GM23248 (cell line): Measurements from ENCODE around the gene CHRND. TPM values are rescaled to one million over a fixed set of nuclear protein-coding genes. Genes with fewer than 3 reads are reported as not detected.

ENCODE experiments used
- DNase-seq: peaks from one replicate; pipeline ENCODE4 v3.0.0-alpha.2; 2015
- H2AFZ ChIP-seq: fragments of 200-600 bp; sonication (generic); 2 replicates; pipeline ENCODE4 v1.6.1; 2016; ENCODE audit warnings: antibody characterized with exemption
- H3F3A ChIP-seq: fragments of 200-600 bp; sonication (generic); 2 replicates; pipeline ENCODE4 v1.6.1; 2016; ENCODE audit warnings: mild to moderate bottlenecking, antibody characterized with exemption, mixed run types; ENCODE audit not compliant: insufficient read depth
- H3K27ac ChIP-seq: fragments of 200-600 bp; sonication (generic); 2 replicates; pipeline ENCODE4 v1.5.1; 2016; ENCODE audit warnings: mild to moderate bottlenecking
- H3K27me3 ChIP-seq: fragments of 200-600 bp; sonication (generic); replicated peaks from 2 replicates; pipeline ENCODE4 v1.6.1; 2016; ENCODE audit warnings: mild to moderate bottlenecking; ENCODE audit not compliant: insufficient read depth
- H3K36me3 ChIP-seq: fragments of 200-600 bp; sonication (generic); 2 replicates; pipeline ENCODE4 v1.6.1; 2016; ENCODE audit warnings: low read depth, mild to moderate bottlenecking
- H3K4me1 ChIP-seq: fragments of 200-600 bp; sonication (generic); 2 replicates; pipeline ENCODE4 v1.6.1; 2016; ENCODE audit warnings: mild to moderate bottlenecking; ENCODE audit not compliant: insufficient read depth
- H3K4me2 ChIP-seq: fragments of 200-600 bp; sonication (generic); one replicate; pipeline ENCODE4 v1.6.1; 2016; ENCODE audit warnings: mild to moderate bottlenecking; ENCODE audit not compliant: unreplicated experiment
- H3K4me3 ChIP-seq: fragments of 200-600 bp; sonication (generic); 2 replicates; pipeline ENCODE4 v1.5.1; 2016; ENCODE audit warnings: mild to moderate bottlenecking
- H3K79me2 ChIP-seq: fragments of 200-600 bp; sonication (generic); 2 replicates; pipeline ENCODE4 v1.6.1; 2016; ENCODE audit warnings: mild to moderate bottlenecking; ENCODE audit not compliant: insufficient read depth
- H3K9ac ChIP-seq: fragments of 200-600 bp; sonication (generic); 2 replicates; pipeline ENCODE4 v1.6.1; 2016; ENCODE audit warnings: mild to moderate bottlenecking
- H3K9me2 ChIP-seq: fragments of 200-600 bp; sonication (generic); 2 replicates; pipeline ENCODE4 v1.6.1; 2016; ENCODE audit warnings: mixed run types, mild to moderate bottlenecking, moderate library complexity; ENCODE audit not compliant: insufficient read depth
- H3K9me3 ChIP-seq: fragments of 200-600 bp; sonication (generic); one replicate; pipeline ENCODE4 v1.6.1; 2017; ENCODE audit warnings: low read depth
- H4K20me1 ChIP-seq: fragments of 200-600 bp; sonication (generic); 2 replicates; pipeline ENCODE4 v1.6.0; 2016; ENCODE audit not compliant: insufficient read depth
- EZH2 ChIP-seq: fragments of 200-600 bp; sonication (generic); IDR thresholded peaks from 2 replicates; pipeline ENCODE4 v1.6.1; 2018; ENCODE audit warnings: antibody characterized with exemption, mild to moderate bottlenecking; ENCODE audit not compliant: insufficient read depth, poor library complexity, severe bottlenecking
- EZH2phosphoT487 ChIP-seq: fragments of 200-600 bp; sonication (generic); IDR thresholded peaks from 2 replicates; pipeline ENCODE4 v1.6.1; 2018; ENCODE audit warnings: antibody characterized with exemption, moderate library complexity, mild to moderate bottlenecking, low read depth; ENCODE audit not compliant: insufficient read depth
- WGBS, 2 experiments: methylation state at CpG; one replicate each; pipeline ENCODE4 v1.1.6; 2015 to 2017; ENCODE audit warnings: low lambda C conversion rate in 2 of 2, low coverage in 1 of 2; ENCODE audit errors: missing lambda C conversion rate in 2 of 2; 5-methylcytosine and 5-hydroxymethylcytosine counted together
- in situ Hi-C: fragments of 300-500 bp; cut with MboI; formaldehyde crosslinking; loops from 2 replicates; pipeline ENCODE4 v1.15.0; 2020
- polyA plus RNA-seq: library from polyadenylated mRNA; unstranded; fragments of >200 nt; fragmentation: Nextera tagmentation; extraction: Ambion mirVana; gene quantifications from 2 replicates; pipeline ENCODE4 v1.2.1, GENCODE V29; 2016
- total RNA-seq: library from RNA; depleted of rRNA; stranded (reverse); fragments of >200 nt; shearing (Covaris generic); gene quantifications from 2 replicates; pipeline ENCODE4 v1.2.3, GENCODE V29; 2014

Gene CHRND
- total and polyA plus RNA-seq, 2 experiments from 2014 or later: not detected

DNA sequence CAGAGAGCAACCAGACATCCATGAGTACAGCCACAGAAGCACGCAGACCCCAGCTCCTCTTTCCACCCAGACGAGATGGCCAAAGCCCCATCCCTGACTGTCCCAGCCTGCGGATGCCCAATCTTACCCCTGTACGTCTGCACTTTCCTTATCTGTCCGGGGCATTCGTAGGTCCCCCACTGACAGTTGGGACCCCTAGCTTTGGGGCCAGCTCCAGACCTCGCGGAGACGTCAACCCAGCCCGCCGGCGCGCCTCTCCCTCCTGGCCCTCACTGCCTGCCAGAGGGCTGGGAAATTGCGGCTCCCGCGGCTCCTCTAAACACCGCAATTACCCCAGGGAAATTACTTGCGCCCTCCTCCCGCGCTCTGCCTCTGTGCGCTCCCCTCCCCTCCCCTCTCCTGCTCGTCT lies 40.6 kb upstream of the CHRND start:
- in situ Hi-C loops: no loop called here
- no peak overlapping the region for H3K4me2 ChIP-seq
- no peaks in the 10 kb centered on the region for H3K79me2 ChIP-seq
- H3K4me3 ChIP-seq: no peak overlapping the region
- peaks cover 37% of the 10 kb centered on the region for H3K27me3 ChIP-seq
- no peak overlapping the region for H3K9ac ChIP-seq
- no peak overlapping the region for H3K27ac ChIP-seq
- no peaks in the 10 kb centered on the region for H3K4me1 ChIP-seq
- H3F3A ChIP-seq: no peaks in the 10 kb centered on the region
- no peak overlapping the region for H2AFZ ChIP-seq
- WGBS, 2 experiments: 6 to 7% methylated on average over 13 to 22 of the region's 22 CpGs
- TF ChIP-seq EZH2phosphoT487: no peak
- TF ChIP-seq EZH2: peak; percentile 67
- H3K9me2 ChIP-seq: no peaks in the 10 kb centered on the region
- no peaks in the 10 kb centered on the region for H3K9me3 ChIP-seq
- no peak for DNase-seq
- H3K36me3 ChIP-seq: no peaks in the 10 kb centered on the region
- no peaks in the 10 kb centered on the region for H4K20me1 ChIP-seq

DNA sequence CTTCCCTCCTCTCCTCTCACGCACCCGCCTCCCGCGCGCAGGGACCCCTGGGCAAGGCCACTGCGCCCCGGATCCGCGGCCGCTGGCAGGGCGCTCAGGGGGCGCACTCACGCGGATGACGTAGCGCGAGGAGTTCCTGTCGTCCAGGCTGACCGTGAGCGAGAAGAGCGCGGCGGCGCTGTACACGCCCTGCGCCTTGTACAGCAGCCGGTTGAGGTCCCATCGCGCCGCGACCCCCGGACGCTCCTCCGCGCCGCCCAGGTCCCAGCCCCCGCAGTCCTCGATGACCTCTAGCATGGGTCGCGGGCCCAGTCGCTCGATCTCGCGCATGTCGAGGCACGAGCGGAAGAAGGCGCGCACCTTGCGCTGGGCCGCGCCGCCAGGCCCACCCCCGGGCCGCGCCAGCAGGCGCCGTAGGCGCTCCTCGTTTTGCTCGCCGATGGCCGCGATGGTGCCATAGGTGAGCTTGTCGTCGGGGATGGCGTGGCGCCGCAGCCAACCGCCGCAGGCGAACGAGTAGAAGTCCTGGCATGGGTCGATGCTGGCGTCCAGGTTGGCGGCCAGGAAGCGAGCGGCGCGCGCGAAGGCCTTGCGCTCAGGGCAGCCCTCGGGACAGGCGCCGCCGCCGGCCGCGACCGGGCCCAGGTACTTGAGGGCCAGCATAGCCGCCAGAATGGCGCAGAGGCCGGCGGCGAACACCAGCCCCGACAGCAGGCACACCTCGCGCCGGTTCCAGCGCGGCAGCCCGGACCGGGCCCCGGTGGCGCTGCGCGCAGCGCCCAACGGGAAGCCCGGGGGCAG lies 40.0 kb upstream of the CHRND start:
- Histone ChIP-seq H3K27me3 (peaks cover 37% of the 10 kb centered on the region), H3F3A (no peaks in the 10 kb centered on the region), H3K79me2 (no peaks in the 10 kb centered on the region), H4K20me1 (no peaks in the 10 kb centered on the region), H3K36me3 (no peaks in the 10 kb centered on the region), H3K9me3 (no peaks in the 10 kb centered on the region), H3K9ac (no peak overlapping the region), H3K9me2 (no peaks in the 10 kb centered on the region), H2AFZ (no peak overlapping the region), H3K4me1 (no peaks in the 10 kb centered on the region), H3K27ac (no peak overlapping the region), H3K4me2 (no peak overlapping the region), H3K4me3 (no peak overlapping the region)
- no peak for DNase-seq
- in situ Hi-C loops: no loop called here
- TF ChIP-seq EZH2phosphoT487 (no peak), EZH2 (peak; percentile 52)
- 5% methylated on average over 90 to 94 of the region's 111 CpGs for WGBS, 2 experiments

DNA sequence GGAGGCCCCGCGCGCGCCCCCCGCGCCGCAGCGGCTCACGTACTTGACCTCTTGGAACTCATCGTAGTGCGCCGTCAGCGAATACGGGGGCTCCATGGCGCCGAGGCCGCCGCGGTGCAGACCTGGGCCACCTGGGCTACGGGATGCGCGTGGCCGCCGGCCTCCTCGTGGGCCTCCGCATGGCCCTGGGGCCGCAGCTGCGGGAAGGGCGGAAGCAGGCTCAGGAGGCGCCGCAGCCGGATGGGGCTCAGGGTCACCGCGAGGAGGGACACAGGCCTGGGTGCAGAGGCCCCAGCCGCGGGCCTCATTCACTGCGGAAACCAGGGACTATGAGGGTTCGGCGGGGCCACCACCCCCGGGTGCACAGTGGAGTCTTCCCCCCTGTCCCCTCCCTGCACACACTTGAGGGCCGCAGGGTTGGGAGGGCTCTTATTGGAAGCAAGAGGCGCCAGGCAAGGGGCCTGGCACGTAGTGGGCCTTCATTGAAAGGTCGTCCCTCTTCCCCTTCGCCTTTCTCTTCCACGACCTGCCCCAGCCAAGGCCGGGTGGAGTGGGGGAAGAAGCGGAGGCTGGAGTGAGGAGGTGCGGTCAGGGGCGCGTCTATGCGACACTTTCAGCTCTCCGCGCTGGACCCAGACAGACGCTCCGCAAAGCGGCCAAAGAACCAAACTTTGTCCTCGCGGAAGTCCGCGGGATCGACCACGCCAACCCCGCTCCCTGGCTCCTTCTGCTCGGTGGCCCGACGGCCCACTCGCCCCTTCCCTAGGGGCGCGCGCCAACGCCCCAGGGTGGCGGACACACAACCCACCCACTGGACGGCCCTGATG lies 39.2 kb upstream of the CHRND start:
- no peaks in the 10 kb centered on the region for H3F3A ChIP-seq

DNA sequence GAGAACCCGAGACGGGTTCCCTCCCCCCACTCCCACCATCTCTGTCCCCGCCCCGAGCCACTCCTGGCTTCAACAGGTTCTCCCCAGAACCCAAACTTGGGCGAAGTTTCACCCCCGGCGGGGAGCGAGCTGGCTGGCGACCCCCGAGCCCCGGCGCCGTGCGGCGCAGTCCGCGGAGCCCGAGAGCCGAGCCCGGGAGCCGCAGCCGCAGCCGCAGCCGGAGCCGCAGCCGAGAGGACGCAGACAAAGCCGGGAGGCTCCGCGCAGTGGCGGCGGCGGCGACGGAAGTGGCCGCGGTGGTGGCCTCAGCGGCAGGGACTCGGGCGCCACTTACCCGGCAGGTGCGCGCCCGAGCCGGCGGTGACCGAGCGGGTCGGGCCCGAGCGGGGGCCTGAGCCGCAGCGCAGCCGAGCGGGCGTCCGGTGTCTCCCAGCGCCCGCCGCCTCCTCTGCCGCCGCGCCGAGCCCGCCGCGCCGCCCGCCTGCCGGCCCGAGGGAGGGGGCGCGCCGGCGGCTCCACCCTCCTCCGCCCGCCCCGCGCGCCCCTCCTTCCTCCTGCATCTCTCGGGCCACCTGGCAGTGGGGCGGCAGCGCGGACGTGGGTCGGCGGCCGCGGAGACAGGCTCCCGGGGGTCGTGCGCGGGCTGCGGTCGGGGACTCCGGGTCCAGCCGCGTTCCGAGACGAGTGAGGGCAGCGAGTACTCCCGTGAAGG lies 38.4 kb upstream of the CHRND start, which contains the start of gene ECEL1:
Gene ECEL1 (minus strand): TSS at position 450 of the 712 bp plus-strand sequence. CDS start 1,181 bp downstream, outside the sequence.
- DNase-seq: no peak
- Histone ChIP-seq H3K9ac (no peak within 1 kb of the TSS), H3K4me3 (no peak within 1 kb of the TSS), H3K9me3 (no peaks in the 10 kb centered on the region), H3K36me3 (no peaks in the 10 kb centered on the region), H3K4me2 (no peak within 1 kb of the TSS), H3K9me2 (no peaks in the 10 kb centered on the region), H3K79me2 (no peaks in the 10 kb centered on the region), H3F3A (no peaks in the 10 kb centered on the region), H3K4me1 (no peaks in the 10 kb centered on the region), H2AFZ (no peak within 1 kb of the TSS), H3K27ac (no peak within 1 kb of the TSS), H4K20me1 (no peaks in the 10 kb centered on the region), H3K27me3 (peaks cover 37% of the 10 kb centered on the region)
- in situ Hi-C loops: no loop called here
- TF ChIP-seq EZH2: no peak
- no peak for TF ChIP-seq EZH2phosphoT487
- WGBS, 2 experiments: 3 to 5% methylated on average over 40 to 84 of the region's 102 CpGs

More for the DNA sequence above, 39.2 kb upstream of the CHRND start:
- Histone ChIP-seq H3K9me3 (no peaks in the 10 kb centered on the region), H3K9ac (no peak overlapping the region), H3K27ac (no peak overlapping the region), H3K79me2 (no peaks in the 10 kb centered on the region), H2AFZ (no peak overlapping the region), H3K4me2 (no peak overlapping the region), H3K27me3 (peaks cover 37% of the 10 kb centered on the region), H3K4me1 (no peaks in the 10 kb centered on the region), H4K20me1 (no peaks in the 10 kb centered on the region), H3K9me2 (no peaks in the 10 kb centered on the region), H3K4me3 (no peak overlapping the region), H3K36me3 (no peaks in the 10 kb centered on the region)
- TF ChIP-seq EZH2phosphoT487 (no peak), EZH2 (peak; percentile 94)
- in situ Hi-C loops: no loop called here
- 4% methylated on average over 56 to 57 of the region's 74 CpGs for WGBS, 2 experiments
- no peak for DNase-seq
